Activated CD8-positive, alpha-beta memory T cell treated with anti-CD3 and anti-CD28 coated beads, Interleukin-2, amount 50 U/mL, for 48 hours (primary cell): ENCODE measurements around the gene DMBX1.

ENCODE experiments used
- DNase-seq: peaks from one replicate; pipeline ENCODE4 v3.0.0-alpha.2; 2020

The DMBX1 gene

GRCh38 chr1:46506470-46507219 is 17.0 kb downstream of the DMBX1 start:
- DNase-seq, result no peak

GRCh38 chr1:46508757-46509156 is 19.1 kb downstream of the DMBX1 start:
- no peak for DNase-seq

GRCh38 chr1:46510341-46510997 is 20.8 kb downstream of the DMBX1 start:
- DNase-seq, result no peak

GRCh38 chr1:46510998-46511365 is 21.3 kb downstream of the DMBX1 start:
- DNase-seq, result no peak

GRCh38 chr1:46512135-46512791 is 22.6 kb downstream of the DMBX1 start:
- DNase-seq, result no peak

- DNase-seq, result no peak
These were observed 23.2 kb downstream of the DMBX1 start for GRCh38 chr1:46512792-46513190.

GRCh38 chr1:46513536-46513935 is 23.9 kb downstream of the DMBX1 start:
- DNase-seq, result no peak

GRCh38 chr1:46515576-46515975 is 25.9 kb downstream of the DMBX1 start:
- no peak for DNase-seq

- DNase-seq, result no peak
These were observed 26.7 kb downstream of the DMBX1 start for GRCh38 chr1:46516200-46516950.

- no peak for DNase-seq
These were observed 27.5 kb downstream of the DMBX1 start for GRCh38 chr1:46517010-46517600.

- DNase-seq, result no peak
These were observed 28.4 kb downstream of the DMBX1 start for GRCh38 chr1:46517932-46518498.

GRCh38 chr1:46519209-46519608 is 29.6 kb downstream of the DMBX1 start:
- no peak for DNase-seq

- DNase-seq, result no peak
These were observed 30.7 kb downstream of the DMBX1 start for GRCh38 chr1:46520063-46520911.

GRCh38 chr1:46521414-46521813 is 31.8 kb downstream of the DMBX1 start:
- DNase-seq, result no peak

GRCh38 chr1:46522184-46522968 is 32.7 kb downstream of the DMBX1 start:
- peak; percentile 68 for DNase-seq

- DNase-seq, result no peak
These were observed 33.3 kb downstream of the DMBX1 start for GRCh38 chr1:46522969-46523320.

- DNase-seq, result no peak
These were observed 34.1 kb downstream of the DMBX1 start for GRCh38 chr1:46523496-46524353.

GRCh38 chr1:46524843-46525242 is 35.2 kb downstream of the DMBX1 start:
- DNase-seq, result no peak

- DNase-seq, result no peak
These were observed 35.8 kb downstream of the DMBX1 start for GRCh38 chr1:46525253-46525983.
